ENCODE data around the gene ZMYM5. TPM values are rescaled to one million over a fixed set of nuclear protein-coding genes. Genes with fewer than 3 reads are reported as not detected.
"Not testable (repeated sequence)": the region's sequence is repeated elsewhere in the genome, so short reads cannot be mapped to it uniquely, and the experiment has no call there.

Gene ZMYM5
- total RNA-seq: 13.8 and 15.3 TPM in 2 replicates
- long read RNA-seq, transcript ZMYM5-201 (8 exons, 3,268 nt): major isoform, 10 of 55 reads
- long read RNA-seq, transcript ZMYM5-202 (6 exons, 1,382 nt): minor isoform, 6 of 55 reads
- long read RNA-seq, partial matches to known transcripts: 19 of 55 reads
- long read RNA-seq, other reads (novel, unspliced or antisense): 17 of 55 reads

DNA sequence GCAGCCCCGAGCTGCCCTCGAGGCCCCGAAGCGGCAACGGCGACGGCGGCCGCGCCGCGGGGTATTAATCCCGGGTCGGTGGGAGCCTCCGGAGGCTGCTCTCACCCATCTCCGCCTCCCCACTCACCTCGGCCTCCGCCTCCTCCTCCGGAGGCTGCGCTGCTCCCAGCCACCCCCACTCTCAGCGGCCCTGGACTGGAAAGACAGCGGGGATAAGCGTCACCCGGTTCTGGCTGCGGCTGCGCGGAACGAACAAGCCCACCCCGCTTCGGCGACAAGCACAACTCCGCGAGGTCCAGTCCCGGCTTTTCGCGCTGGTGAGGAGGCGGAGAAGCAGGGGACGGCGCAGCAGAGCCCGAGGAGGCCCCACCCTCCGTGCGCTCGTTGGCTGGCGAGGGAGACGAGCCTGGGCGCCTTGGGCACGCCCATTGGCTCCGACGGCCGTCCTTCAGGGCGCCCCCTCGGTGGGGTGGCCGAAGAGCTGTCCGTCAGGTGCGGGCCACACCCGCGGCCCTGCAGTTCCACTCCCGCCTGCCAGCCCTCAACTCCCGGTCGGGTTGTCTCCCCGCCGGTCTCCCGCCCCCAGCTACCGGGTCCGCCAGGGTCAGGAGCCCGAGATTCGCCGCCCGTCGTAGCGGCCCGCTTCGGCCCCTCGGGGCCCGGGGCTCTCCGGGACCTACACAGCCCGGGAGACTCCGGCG, at the start of gene ZMYM5:
TSS of gene ZMYM5 (minus strand) at position 327 of the 701 bp plus-strand sequence. CDS start 11,469 bp downstream, outside the sequence.
- H3K9me3 Mint-ChIP-seq: no peaks in the 10 kb centered on the region
- peak; percentile 93 for DNase-seq (ENCODE audit: low read depth, low spot score)
- TF ChIP-seq, protein P1, sequence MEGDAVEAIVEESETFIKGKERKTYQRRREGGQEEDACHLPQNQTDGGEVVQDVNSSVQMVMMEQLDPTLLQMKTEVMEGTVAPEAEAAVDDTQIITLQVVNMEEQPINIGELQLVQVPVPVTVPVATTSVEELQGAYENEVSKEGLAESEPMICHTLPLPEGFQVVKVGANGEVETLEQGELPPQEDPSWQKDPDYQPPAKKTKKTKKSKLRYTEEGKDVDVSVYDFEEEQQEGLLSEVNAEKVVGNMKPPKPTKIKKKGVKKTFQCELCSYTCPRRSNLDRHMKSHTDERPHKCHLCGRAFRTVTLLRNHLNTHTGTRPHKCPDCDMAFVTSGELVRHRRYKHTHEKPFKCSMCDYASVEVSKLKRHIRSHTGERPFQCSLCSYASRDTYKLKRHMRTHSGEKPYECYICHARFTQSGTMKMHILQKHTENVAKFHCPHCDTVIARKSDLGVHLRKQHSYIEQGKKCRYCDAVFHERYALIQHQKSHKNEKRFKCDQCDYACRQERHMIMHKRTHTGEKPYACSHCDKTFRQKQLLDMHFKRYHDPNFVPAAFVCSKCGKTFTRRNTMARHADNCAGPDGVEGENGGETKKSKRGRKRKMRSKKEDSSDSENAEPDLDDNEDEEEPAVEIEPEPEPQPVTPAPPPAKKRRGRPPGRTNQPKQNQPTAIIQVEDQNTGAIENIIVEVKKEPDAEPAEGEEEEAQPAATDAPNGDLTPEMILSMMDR (conservative IDR thresholded peaks at IDR 0.05): no peak
- H3K36me3 Mint-ChIP-seq (ENCODE audit: low read depth): peaks cover 6% of the 10 kb centered on the region
- peak within 1 kb of the TSS; percentile 99 for H3K27ac Mint-ChIP-seq (ENCODE audit: unreplicated experiment)
- no peaks in the 10 kb centered on the region for H3K27me3 Mint-ChIP-seq (ENCODE audit: low read depth)
- peaks cover 38% of the 10 kb centered on the region for H3K4me1 Mint-ChIP-seq
- peak within 1 kb of the TSS; percentile 98 for H3K4me3 Mint-ChIP-seq

DNA sequence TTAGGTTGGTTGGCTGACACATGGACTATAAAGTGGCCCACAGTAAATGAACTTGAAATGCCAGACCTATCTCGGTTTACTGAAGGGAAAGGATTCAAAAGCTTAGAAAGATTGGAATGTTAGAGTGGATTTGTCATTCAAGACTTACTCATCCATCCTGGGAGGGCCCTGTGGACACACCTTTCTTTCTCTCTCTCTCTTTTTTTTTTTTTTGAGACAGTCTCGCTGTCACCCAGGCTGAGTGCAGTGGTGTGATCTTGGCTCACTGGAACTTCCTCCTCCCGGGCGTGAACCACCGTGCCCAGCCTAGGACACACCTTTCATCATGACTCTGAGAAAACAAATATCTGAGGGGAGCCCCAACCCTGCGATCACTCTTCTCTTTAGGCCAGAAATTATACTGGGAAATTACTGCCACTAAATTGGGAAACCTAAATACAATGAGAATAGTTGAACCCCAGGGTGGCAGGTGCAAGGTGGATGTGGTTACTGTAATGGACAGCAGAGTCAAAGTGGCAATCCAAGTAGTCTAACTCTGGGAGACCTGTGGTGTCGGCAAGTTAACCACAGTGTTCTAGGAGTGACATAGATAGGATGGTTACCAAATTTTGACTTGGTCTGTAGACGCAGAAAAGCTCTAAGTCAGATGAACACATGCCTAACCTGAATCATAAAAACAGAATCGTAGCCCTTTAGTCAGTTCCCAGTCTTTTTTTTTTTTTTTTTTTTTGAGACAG, 47.1 kb upstream of the ZMYM5 start:
- Mint-ChIP-seq H3K4me1 (no peaks in the 10 kb centered on the region), H3K27me3 (ENCODE audit: low read depth) (no peaks in the 10 kb centered on the region), H3K9me3 (no peaks in the 10 kb centered on the region), H3K27ac (ENCODE audit: unreplicated experiment) (no peak overlapping the region), H3K4me3 (no peak overlapping the region), H3K36me3 (ENCODE audit: low read depth) (no peaks in the 10 kb centered on the region)
- DNase-seq (ENCODE audit: low read depth, low spot score): no peak
- TF ChIP-seq, protein P1 (conservative IDR thresholded peaks at IDR 0.05): no peak

DNA sequence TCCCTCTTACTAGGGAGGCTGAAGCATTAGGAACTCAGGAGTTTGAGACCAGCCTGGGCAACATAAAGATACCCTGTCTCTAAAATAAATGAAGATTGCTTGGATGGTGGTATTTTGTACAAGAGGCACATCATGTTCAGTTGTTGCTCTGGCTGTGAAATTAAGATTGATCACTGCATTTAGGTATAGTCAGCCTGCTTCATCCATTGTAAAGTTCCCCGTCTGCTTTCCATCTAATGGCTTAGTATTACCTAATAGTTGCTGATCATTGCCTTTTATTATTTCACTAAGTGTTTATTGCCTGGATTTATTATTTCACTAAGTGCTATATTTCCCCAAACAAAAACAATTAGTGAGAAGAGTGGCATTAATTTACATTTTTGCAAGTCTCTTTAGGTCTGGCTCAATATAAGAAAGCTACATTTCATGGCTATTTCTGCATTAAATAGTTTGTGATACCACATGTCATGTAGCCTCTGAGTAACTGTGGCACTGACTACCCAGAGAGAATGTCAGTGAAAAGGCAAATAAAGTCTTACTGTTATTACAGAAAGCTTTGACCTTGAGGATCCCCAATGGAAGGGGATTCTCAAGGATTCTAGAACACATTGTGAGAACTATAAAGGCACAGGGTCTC, 45.0 kb upstream of the ZMYM5 start:
- no peak overlapping the region for H3K4me3 Mint-ChIP-seq
- no peaks in the 10 kb centered on the region for H3K4me1 Mint-ChIP-seq
- TF ChIP-seq, protein P1 (conservative IDR thresholded peaks at IDR 0.05): no peak
- no peaks in the 10 kb centered on the region for H3K36me3 Mint-ChIP-seq (ENCODE audit: low read depth)
- H3K9me3 Mint-ChIP-seq: no peaks in the 10 kb centered on the region
- no peaks in the 10 kb centered on the region for H3K27me3 Mint-ChIP-seq (ENCODE audit: low read depth)
- no peak overlapping the region for H3K27ac Mint-ChIP-seq (ENCODE audit: unreplicated experiment)
- DNase-seq (ENCODE audit: low read depth, low spot score): no peak

DNA sequence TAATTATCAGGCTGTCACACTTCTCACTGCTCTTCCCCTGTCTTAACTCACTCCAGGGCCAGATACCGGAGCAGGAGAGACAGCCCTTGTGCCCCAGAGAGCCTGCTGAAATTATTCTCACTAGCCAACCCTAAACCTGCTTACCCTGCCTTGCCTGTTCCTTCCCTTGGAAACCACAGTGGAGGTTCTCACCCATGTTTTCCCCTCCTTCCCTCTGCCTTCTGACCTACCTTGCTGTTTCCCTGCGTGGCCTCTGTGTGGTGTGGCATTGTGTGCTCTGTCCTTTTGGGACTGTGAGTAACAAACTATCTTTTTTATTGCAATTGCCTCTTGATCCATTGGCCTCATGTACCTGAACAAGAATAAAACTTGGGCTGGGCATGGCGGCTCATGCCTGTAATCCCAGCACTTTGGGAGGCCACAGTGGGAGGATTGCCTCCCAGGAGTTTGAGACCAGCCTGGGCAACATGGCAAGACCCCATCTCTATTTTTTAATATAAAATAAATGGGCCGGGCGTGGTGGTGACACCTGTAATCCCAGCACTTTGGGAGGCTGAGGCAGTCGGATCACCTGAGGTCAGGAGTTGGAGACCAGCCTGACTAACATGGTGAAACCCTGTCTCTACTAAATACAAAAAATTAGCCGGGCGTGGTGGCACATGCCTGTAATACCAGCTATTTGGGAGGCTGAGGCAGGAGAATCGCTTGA, 42.2 kb upstream of the ZMYM5 start:
- not testable (repeated sequence) for H3K27me3 Mint-ChIP-seq (ENCODE audit: low read depth); H3K36me3 Mint-ChIP-seq (ENCODE audit: low read depth); H3K4me3 Mint-ChIP-seq; DNase-seq (ENCODE audit: low read depth, low spot score); H3K4me1 Mint-ChIP-seq; H3K27ac Mint-ChIP-seq (ENCODE audit: unreplicated experiment); H3K9me3 Mint-ChIP-seq

DNA sequence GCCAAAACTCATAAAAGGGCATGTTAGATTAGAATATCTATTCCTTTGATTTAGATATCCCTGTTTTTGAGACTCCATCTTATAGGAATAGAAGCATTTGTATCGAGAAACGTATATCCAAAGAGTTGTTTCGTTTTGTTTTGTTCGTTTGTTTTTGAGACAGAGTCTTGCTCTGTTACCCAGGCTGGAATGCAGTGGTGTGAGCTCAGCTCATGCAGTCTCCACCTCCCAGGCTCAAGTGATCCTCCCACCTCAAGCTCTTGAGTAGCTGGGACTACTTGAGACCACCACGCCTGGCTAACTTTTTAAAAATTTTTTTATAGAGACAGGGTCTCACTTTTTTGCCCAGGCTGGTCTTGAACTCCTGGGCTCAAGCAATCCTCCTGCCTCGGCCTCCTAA, 26.6 kb upstream of the ZMYM5 start:
- TF ChIP-seq, protein P1 (conservative IDR thresholded peaks at IDR 0.05): no peak
- Mint-ChIP-seq H3K4me1 (no peaks in the 10 kb centered on the region), H3K27me3 (ENCODE audit: low read depth) (no peaks in the 10 kb centered on the region), H3K4me3 (no peak overlapping the region), H3K27ac (ENCODE audit: unreplicated experiment) (no peak overlapping the region), H3K9me3 (no peaks in the 10 kb centered on the region), H3K36me3 (ENCODE audit: low read depth) (no peaks in the 10 kb centered on the region)
- no peak for DNase-seq (ENCODE audit: low read depth, low spot score)

Measured in neural crest cell (in vitro differentiated cells).